ENCODE measurements around the gene FBXO4. TPM values are rescaled to one million over a fixed set of nuclear protein-coding genes. Genes with fewer than 3 reads are reported as not detected.

The FBXO4 gene
- total RNA-seq = 10 to 100 TPM in 1 of 4 donors, 1 to 10 TPM in 3; 6.6 to 11.3 (median 8.8) TPM

GRCh38 chr5:41924872-41925554 is at the start of gene FBXO4:
Gene FBXO4, plus strand, starts transcription at chr5:41925281. Its CDS starts 29 bp downstream, at chr5:41925310.
- WGBS, 2 donors = 0% methylated on average over 13 to 40 of the region's 60 CpGs
- peak within 1 kb of the TSS; percentile 59 for H3K4me3 ChIP-seq (ENCODE audit: low read depth, poor library complexity, severe bottlenecking)
- DNase-seq (ENCODE audit: low spot score in 2 of 2) = peak; percentile 84 to 97
- TF ChIP-seq POLR2A (IDR thresholded peaks at IDR 0.05) = peak in 1 of 2 donors; percentile 14
- no peak for TF ChIP-seq CTCF (IDR thresholded peaks at IDR 0.05)
- intact Hi-C loops (cut with DNase I; ENCODE audit: low total_unique reads) = no loop called here

- DNase-seq (ENCODE audit: low spot score in 2 of 2) = no peak
- no peak overlapping the region for H3K4me3 ChIP-seq (ENCODE audit: low read depth, poor library complexity, severe bottlenecking)
- intact Hi-C loops (cut with DNase I; ENCODE audit: low total_unique reads) = no loop called here
- 81 to 82% methylated on average over 2 of the region's 2 CpGs for whole genome bisulfite sequencing, 2 donors
- TF ChIP-seq POLR2A (IDR thresholded peaks at IDR 0.05) (no peak), CTCF (IDR thresholded peaks at IDR 0.05) (no peak)
Measured at GRCh38 chr5:41876678-41877077, 48.4 kb upstream of the FBXO4 start.

GRCh38 chr5:41877408-41877807 is 47.7 kb upstream of the FBXO4 start:
- intact Hi-C loops (cut with DNase I; ENCODE audit: low total_unique reads) = no loop called here
- WGBS, 2 donors = 98 to 100% methylated on average over 1 of the region's 1 CpG
- DNase-seq (ENCODE audit: low spot score in 2 of 2) = no peak
- TF ChIP-seq POLR2A (IDR thresholded peaks at IDR 0.05) (no peak), CTCF (IDR thresholded peaks at IDR 0.05) (no peak)
- no peak overlapping the region for H3K4me3 ChIP-seq (ENCODE audit: low read depth, poor library complexity, severe bottlenecking)

GRCh38 chr5:41878173-41878572 is 46.9 kb upstream of the FBXO4 start:
- intact Hi-C loops (cut with DNase I; ENCODE audit: low total_unique reads) = no loop called here

GRCh38 chr5:41878643-41879478 is 46.2 kb upstream of the FBXO4 start:
- WGBS, 2 donors = 79 to 83% methylated on average over 3 of the region's 3 CpGs
- no peak for TF ChIP-seq POLR2A (IDR thresholded peaks at IDR 0.05)
- TF ChIP-seq CTCF (IDR thresholded peaks at IDR 0.05) = no peak
- DNase-seq (ENCODE audit: low spot score in 2 of 2) = no peak
- no peak overlapping the region for H3K4me3 ChIP-seq (ENCODE audit: low read depth, poor library complexity, severe bottlenecking)
- intact Hi-C loops (cut with DNase I; ENCODE audit: low total_unique reads) = no loop called here

More at GRCh38 chr5:41878173-41878572, 46.9 kb upstream of the FBXO4 start:
- no peak overlapping the region for H3K4me3 ChIP-seq (ENCODE audit: low read depth, poor library complexity, severe bottlenecking)
- WGBS, 2 donors = 76 to 78% methylated on average over 2 of the region's 2 CpGs
- no peak for TF ChIP-seq POLR2A (IDR thresholded peaks at IDR 0.05)
- TF ChIP-seq CTCF (IDR thresholded peaks at IDR 0.05) = no peak
- DNase-seq (ENCODE audit: low spot score in 2 of 2) = no peak
